Measurements from ENCODE around the gene SH3RF2.

DNA sequence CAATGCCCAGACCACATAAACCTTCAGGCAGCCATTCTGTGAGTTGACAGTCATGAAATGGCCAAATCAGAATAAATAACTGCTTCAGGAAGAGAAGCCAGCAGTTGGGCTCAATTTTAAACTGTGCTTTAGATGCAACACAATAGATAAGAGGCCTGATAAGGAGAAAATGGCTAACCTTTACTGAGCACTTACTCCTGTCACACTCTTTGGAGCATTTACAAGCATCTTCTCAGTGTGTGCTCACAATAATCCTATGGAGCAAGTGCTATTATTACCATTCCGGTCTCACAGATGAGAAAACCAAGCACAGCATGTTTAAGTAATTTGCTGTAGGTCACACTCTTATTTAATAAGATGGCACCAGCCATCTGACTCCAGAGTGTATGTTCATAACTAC lies 11.5 kb upstream of the SH3RF2 start:
- TF ChIP-seq GATA2 (IDR thresholded peaks at IDR 0.05; ENCODE audit: low read depth, low read length), result no peak
- no peak for TF ChIP-seq GATA3 (IDR thresholded peaks at IDR 0.05; ENCODE audit: low read depth, low read length)
